HG03442 (cell line): Measurements from ENCODE around the gene NPEPL1.

ENCODE experiments used
- ATAC-seq: cut with Tn5 transposase; IDR thresholded peaks from one replicate; pipeline ENCODE4 v1.9.1; 2021; ENCODE audit warnings: mild to moderate bottlenecking, moderate library complexity; ENCODE audit not compliant: unreplicated experiment

The NPEPL1 gene

DNA sequence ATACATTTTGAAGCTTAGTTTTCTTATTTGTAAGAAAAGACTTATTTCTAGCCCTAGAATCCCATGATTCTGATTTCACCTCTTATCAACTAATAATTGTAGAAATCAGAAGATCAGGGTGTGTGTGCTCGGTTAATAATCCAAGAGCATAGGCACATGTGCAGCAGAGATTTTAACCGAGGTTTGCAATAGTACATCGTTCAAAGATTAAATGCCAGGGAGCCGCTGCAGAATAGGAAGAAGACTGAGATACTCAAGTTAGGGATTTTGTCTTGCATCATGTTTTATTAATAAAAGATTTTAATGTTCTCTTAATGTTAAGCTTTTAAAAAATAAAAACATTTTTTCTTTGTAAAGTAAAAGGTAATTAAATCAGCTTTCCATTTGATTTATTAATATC lies 34.6 kb upstream of the NPEPL1 start:
- ATAC-seq, result no peak

DNA sequence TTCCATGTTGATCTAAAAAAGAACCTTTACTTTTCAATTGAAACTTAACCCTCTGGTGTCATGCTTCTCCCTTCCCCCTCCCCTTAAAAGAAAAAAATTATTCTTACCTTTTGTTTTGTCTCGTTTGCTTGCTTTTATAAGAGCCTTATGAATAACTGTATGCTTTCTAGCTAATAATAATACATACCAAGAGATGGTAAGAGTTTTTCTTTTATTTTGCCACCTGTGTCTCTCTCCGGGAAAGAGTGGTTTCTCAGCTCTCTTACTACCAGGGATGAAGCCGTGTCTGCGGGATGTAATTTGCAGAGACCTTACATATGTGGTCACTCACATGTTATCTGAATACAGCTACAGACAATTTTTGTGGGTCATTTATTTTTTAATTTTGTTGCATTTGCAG lies 33.8 kb upstream of the NPEPL1 start:
- ATAC-seq, result no peak

DNA sequence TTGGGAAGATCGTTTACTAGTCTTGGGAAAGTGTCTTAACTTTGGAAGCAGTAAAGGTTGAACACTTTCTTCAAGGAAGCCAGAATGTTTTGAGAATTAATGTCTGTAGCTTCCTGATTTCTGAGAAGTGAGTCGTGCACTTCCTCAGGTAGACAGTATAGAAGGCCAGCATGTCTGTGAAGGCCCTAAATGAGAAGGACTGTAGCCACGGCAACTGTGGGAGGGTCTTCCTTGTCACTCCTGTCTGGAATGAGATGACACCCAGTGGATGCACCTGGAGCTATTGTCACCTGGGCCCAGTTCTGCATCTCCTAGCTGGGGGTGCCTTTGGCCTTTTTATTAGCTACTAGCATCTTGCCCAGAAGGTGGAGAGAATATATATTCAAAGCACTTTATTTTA lies 32.8 kb upstream of the NPEPL1 start:
- ATAC-seq, result no peak

DNA sequence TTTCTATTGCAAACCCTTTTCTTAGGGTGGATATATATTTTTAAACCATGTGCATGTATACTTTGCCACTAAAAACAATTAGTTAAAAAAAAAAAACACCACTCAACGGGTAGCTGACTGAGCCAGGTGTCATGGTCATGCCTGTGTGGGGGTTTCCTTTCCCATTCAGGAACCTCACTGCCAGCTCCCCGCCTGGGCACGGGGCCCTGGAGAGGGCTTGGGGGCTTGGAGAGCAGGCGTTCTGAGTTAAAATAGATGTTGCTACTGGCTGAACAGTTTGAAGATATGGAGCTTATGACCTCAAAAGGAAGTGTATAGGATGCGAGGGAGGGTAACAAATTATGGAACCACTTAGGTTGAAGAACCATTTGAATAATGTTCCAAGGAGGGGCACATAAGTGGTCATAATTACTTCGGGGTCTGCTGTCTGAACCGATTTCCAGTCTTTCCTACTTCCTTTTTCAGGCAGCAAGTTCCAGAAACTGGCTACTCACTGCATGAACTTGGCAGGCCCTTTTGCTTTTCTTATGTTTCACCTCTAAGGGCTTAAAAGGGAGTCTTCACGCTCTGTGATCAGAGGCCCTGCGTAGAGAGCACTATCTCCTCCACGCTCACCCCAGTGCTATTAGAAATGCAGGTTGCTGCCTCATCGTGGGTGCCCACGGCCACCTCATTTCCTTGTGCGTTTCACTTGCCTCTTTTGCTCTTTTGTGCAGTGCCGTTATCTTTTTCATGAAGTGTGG lies 31.6 kb upstream of the NPEPL1 start:
- no peak for ATAC-seq

GRCh38 chr20:58661598-58662473 lies 30.8 kb upstream of the NPEPL1 start:
- no peak for ATAC-seq

- ATAC-seq, result no peak
Observed at GRCh38 chr20:58664331-58664730, 28.3 kb upstream of the NPEPL1 start.

GRCh38 chr20:58664883-58665282 lies 27.7 kb upstream of the NPEPL1 start:
- ATAC-seq, result no peak

GRCh38 chr20:58665606-58666005 lies 27.0 kb upstream of the NPEPL1 start:
- no peak for ATAC-seq

DNA sequence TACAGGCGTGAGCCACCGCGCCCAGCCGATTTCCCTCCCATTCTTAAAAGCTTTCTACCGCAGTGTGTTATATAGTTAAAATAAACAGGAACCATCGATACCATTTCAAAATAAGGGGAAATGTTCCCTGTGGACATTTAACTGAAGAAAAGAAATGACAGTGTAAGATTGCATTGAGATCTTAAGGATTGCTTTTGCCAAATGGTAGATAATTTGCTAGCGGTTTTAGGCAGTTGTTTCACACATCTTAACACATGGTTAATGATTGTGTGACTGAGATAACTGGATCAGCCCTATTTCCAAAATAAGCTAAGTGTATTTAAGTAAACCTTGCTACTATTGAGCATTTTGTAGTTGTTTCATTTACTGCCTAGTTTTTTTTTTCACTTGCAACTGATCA lies 25.9 kb upstream of the NPEPL1 start:
- no peak for ATAC-seq

DNA sequence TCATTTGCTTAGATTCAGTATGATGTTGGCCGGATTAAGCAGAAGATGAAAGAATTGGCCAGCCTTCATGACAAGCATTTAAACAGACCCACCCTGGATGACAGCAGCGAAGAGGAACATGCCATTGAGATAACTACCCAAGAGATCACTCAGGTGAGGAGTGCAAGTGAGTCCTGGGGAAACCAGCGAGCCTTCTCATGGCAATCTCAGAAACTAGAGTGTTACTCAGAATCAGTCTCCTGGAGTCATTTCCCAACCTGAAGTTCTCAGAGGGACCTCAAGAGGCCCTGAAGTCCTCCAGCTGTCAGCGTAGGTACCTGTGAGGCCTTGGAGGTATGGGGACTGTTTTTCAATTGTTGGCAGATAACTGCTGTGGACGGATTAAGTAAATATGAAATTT lies 24.6 kb upstream of the NPEPL1 start:
- ATAC-seq, result no peak

DNA sequence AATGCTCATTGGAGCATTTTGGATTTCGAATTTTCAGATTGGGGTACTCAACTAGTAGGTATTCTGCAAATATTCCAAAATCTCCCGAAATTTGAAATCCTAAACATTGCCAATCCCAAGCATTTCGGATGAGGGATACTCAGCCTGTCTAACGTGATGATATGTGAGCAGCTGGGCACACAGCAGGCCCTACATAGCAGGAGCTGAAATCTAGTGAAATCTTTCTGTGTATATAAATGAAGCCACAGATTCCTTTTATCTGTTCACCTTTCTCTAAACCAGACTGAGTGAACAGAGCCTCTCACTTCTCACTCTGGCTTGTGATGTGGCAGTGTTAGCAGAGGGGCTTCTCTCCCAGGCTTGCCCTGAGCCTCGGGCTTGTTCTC lies 23.7 kb upstream of the NPEPL1 start:
- no peak for ATAC-seq

DNA sequence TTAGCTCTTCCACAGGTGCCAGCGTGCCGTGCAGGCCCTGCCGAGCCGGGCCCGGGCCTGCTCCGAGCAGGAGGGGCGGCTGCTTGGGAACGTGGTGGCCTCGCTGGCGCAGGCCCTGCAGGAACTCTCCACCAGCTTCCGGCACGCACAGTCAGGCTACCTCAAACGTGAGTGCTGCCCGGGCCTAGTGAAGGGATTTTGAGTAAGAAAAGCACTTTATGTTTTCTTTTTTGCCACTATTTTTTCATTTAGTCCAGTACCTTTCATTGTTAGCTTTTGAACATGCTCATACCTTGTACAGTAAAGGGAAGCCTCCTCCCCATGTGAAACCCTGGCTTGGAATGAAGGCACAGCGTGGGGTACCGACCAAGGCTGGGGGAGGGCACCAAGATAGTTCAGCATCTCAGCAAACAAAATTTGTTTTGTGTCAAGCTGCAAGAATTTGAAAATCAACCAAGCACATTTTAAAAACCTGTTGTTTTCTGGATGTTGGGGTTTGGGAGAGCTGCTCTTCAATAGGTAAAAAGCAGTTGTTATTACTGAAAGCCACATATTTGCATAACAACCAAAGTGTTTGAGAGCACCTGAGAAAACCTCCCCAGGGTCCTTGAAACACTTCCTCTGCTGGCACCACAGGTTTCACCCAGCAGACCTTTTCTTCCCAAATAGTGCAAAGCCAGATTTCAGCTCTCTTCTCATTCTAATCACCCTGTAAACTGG lies 23.2 kb upstream of the NPEPL1 start:
- no peak for ATAC-seq

DNA sequence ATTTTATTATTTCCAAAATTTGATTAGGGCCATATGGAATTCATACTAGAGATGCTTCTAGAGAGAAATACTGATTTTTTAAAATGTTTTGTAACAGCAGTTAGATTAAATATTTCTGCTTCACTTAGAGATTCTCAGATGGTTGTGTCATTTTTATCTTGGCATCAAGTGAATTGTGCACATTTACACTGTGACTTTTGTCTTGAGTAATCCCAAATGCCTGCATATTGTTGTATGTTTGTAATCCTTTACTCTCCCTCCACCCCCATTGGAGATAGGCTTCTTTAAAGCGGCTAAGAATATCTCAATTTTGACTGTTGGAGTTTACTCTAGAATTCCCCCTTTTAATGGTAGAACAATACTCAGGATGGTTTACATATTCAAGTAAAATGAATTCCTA lies 22.5 kb upstream of the NPEPL1 start:
- no peak for ATAC-seq

- ATAC-seq, result no peak
Observed at GRCh38 chr20:58670659-58671058, 21.9 kb upstream of the NPEPL1 start.

- no peak for ATAC-seq
Observed at GRCh38 chr20:58673119-58673518, 19.5 kb upstream of the NPEPL1 start.

GRCh38 chr20:58675146-58675584 lies 17.4 kb upstream of the NPEPL1 start:
- ATAC-seq, result no peak

GRCh38 chr20:58675641-58676040 lies 17.0 kb upstream of the NPEPL1 start:
- no peak for ATAC-seq

DNA sequence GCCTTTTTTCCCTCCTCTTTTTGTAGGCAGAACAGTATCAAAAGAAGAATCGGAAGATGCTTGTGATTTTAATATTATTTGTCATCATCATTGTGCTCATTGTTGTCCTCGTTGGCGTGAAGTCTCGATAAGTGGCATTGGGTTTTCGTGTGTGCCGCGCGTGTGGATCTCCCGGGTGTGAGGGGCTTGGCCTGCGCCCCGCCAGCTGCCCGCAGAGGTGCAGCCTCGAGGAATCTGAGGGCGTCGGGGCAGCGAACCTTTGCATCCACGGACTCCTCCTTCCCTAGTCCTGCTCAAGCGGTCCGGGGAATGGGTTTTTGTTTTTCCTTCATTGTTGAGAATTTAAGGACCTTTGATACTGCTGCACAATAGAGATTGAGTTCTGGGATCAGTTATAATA lies 16.4 kb upstream of the NPEPL1 start:
- no peak for ATAC-seq

DNA sequence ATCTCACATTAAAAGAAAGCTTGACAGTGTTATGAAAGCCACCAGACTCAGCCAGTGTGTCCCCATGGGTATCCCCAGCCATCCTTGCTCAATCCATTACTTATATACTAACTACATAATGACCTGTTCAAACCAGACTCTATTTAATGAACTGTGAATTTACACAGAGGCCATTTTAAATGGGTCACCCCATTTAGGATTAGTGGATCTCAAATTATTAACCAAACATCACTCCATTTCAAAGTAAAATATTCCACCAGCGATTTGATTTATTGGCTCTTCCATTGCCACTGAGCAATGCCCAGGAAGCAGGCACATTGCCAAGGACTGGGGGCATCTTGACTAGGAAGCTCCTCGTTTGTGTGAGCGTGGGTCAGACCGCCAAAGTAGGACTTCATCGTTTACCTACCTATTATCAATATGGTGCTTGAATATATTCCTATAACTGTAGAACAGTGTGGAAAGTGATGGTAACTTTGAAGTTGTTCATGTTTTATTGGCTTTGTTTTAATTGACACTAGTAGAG lies 15.5 kb upstream of the NPEPL1 start:
- no peak for ATAC-seq

DNA sequence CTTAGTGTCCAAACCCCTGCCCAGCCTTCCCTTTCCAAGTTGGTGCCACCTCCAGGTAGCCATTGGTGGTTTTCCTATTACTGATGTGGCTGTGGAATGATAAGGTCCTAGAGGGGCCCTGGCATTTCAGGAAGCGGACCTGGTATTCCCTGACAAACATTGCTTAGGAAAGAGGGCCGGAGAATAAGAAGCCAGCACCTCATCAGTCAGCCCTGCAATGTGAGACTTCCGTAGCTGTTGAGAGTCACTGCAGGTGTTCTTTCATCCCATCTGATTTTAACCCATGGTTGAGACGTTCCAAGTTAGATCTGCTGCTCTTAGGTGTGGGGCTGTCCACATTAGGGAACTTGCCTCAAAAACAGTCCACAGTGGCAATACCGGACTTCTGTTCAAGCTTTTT lies 14.8 kb upstream of the NPEPL1 start:
- no peak for ATAC-seq

- ATAC-seq, result no peak
Observed at GRCh38 chr20:58678806-58679205, 13.8 kb upstream of the NPEPL1 start.
